ENCODE measurements around the gene RGS4.

DNA sequence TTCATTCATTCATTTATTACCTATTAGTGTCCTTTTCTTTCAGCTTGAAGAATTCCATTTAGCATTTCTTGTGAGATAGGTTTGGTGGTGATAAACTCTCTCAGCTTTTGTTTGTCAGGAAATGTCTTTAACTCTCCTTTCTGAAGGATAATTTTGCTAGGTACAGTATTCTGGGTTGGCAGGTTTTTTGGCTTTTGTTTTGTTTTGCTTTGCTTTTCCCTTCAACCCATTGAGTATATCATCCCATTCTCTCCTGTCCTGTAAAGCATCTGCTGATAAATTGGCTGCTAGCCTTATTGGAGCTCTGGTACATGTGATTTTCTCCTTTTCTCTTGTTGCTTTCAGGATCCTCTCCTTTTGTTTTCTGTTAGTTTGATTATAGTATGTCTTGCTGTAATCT is 47.0 kb upstream of the RGS4 start:
- TF ChIP-seq CTCF (conservative IDR thresholded peaks at IDR 0.05 in 1 of 2, IDR thresholded peaks at IDR 0.05 in 1 of 2; ENCODE audit: low read depth in 1 of 2, low read length in 2 of 2) = no peak
- TF ChIP-seq EZH2 (IDR thresholded peaks at IDR 0.05; ENCODE audit: low read length, missing control alignments) = no peak
